Astrocyte of the spinal cord (primary cell): ENCODE data around the gene SULT1C3.
A peak's percentile ranks its signal among the peaks of the same experiment; 100 is the strongest.

Experiments
- DNase-seq: peaks from one replicate; pipeline ENCODE4 v3.0.0; 2011; ENCODE audit warnings: low read depth, low spot score
- H3K4me3 ChIP-seq: 2 replicates; pipeline ENCODE4 v1.5.1; 2011; ENCODE audit warnings: low read depth, mild to moderate bottlenecking, low read length, moderate library complexity
- in situ Hi-C: cut with HindIII; loops from 2 replicates; pipeline ENCODE4 v1.10.0; 2017; ENCODE audit warnings: low sequenced_read_pairs
- TF ChIP-seq, protein P1 (sequence below): IDR thresholded peaks from 2 replicates; pipeline ENCODE4 v1.5.1; 2012; ENCODE audit warnings: low read depth, mild to moderate bottlenecking, low read length, inconsistent platforms

SULT1C3 gene

DNA sequence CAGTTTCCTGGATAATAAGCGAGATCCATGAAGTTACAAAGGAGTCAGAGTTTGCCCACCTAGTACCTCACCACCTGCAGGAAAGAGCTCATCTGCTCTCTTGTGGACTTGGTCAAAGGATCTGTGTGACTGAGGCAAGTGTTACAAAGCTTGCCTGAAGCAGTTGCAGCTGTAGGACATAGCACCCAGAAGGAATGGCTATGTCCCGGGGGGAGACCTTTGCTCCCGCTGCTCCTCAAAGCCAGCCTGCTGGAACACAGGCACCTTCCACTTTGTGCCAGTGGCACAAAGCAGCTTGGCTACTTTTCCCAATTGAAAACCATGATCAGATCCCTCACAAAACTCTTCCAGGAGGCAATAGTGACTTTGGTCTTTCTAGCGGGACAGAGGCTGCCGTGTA, 45.8 kb downstream of the SULT1C3 start:
- no peak overlapping the region for H3K4me3 ChIP-seq
- in situ Hi-C loops = no loop called here
- TF ChIP-seq, protein P1, sequence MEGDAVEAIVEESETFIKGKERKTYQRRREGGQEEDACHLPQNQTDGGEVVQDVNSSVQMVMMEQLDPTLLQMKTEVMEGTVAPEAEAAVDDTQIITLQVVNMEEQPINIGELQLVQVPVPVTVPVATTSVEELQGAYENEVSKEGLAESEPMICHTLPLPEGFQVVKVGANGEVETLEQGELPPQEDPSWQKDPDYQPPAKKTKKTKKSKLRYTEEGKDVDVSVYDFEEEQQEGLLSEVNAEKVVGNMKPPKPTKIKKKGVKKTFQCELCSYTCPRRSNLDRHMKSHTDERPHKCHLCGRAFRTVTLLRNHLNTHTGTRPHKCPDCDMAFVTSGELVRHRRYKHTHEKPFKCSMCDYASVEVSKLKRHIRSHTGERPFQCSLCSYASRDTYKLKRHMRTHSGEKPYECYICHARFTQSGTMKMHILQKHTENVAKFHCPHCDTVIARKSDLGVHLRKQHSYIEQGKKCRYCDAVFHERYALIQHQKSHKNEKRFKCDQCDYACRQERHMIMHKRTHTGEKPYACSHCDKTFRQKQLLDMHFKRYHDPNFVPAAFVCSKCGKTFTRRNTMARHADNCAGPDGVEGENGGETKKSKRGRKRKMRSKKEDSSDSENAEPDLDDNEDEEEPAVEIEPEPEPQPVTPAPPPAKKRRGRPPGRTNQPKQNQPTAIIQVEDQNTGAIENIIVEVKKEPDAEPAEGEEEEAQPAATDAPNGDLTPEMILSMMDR = no peak
- no peak for DNase-seq

DNA sequence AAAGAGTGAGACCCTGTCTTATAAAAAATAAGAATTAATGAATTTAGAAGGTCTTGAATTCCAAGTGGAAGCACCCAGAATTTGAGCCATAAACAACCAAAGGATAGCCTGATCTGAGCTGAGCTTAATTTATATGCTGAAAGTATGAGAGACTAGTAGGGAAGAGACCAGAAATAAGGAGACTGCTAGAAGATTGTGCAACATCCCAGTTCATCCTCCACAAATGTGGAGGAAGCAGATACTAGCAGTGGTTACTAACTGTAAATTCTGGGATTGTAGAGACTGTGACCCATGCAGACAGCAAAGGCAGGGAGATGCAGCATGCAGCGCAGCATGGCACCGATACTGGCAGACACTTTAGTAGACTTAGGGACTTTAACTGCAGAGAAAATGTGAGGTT, 47.4 kb downstream of the SULT1C3 start:
- H3K4me3 ChIP-seq = no peak overlapping the region
- DNase-seq = no peak
- TF ChIP-seq, protein P1 = no peak
- in situ Hi-C loops = no loop called here

DNA sequence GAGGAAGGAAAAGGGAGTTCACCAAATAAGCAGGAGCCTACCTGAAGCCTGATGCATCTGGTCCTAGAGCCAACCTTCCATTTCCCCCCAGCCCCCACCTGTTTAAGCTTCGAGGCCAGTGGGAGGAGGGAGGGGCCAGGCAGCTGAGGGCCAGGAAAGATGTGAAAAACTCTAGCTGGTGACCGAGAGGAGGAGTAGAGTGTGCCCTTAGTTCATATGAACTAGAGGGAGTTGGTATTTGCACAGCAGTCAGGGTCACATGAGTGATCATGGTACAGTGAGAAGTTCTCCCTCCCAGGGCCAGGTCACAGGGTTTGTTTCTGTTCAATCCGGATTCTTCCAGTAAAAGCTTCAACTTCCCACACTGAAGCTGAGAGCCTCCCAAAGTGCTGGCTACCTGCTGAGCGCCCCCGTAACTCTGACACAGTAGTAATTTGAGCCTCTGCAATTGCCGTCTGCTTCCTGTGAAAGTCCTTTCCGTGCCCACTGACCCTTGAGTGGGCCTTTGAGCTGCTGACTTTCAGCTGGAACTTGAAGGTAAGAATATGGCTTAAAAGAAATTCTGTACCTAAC, 48.9 kb downstream of the SULT1C3 start, which contains the start of gene SULT1C2:
TSS of gene SULT1C2 (plus strand) at position 362 of the 573 bp plus-strand sequence. CDS start 4,773 bp downstream, outside the sequence.
- peak; percentile 91 for DNase-seq
- TF ChIP-seq, protein P1 = no peak
- no peak within 1 kb of the TSS for H3K4me3 ChIP-seq
- in situ Hi-C loops = no loop called here

DNA sequence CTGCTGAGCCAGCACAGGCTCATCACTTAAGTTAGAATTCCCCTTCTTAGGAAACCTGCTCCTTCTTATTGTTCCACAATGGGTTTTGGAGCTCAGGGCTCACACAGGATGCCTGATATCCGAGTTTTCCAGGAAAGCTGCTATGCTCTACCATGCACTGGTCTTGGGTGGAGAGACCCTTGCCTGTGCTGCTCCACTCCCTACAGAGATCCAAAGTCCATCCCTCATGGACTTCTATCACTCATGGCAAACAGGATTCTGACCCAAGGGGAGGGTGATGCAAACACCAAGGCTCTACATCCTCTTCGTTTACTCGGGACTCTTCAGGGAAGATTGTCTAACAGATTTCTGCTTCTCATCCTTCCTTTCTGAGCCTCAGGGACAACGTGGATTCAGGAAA, 54.1 kb downstream of the SULT1C3 start:
- TF ChIP-seq, protein P1 = no peak
- in situ Hi-C loops = no loop called here
- no peak overlapping the region for H3K4me3 ChIP-seq
- no peak for DNase-seq

DNA sequence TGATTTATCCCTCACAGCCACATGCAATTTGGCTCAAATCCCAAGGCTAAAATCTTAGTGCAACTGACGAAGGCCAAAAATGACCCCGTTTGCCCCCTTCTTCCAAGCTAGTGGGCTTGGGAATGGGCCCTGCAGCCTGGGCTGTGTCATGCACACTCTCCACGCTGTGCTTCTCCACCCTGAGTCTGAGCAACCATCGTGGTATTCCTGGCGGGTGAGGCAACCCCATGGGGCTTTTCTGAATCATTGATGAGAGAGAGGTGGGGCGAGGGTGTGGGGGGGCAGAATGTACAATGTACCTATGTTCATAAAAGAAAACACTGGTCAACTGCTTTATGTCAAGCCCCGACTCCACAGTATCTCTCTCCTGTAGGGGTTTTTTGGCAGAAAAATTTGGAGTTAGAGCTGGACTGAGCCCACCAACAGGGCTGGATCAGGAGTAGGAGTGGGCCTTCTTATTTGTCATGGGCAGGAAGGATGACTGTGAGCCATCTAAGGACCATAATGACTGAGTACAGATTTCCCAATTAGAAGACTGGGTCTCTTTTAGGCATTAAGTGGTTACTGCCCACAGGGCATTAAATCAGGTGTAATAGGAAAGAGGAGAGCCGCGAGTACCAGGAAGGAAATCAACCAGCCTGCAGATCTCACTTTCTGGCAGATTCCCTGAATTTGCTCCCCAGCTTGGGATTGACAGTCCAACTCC, 57.8 kb downstream of the SULT1C3 start:
- in situ Hi-C loops = no loop called here
- H3K4me3 ChIP-seq = no peak overlapping the region
- peak; percentile 88 for DNase-seq
- TF ChIP-seq, protein P1 = no peak

DNA sequence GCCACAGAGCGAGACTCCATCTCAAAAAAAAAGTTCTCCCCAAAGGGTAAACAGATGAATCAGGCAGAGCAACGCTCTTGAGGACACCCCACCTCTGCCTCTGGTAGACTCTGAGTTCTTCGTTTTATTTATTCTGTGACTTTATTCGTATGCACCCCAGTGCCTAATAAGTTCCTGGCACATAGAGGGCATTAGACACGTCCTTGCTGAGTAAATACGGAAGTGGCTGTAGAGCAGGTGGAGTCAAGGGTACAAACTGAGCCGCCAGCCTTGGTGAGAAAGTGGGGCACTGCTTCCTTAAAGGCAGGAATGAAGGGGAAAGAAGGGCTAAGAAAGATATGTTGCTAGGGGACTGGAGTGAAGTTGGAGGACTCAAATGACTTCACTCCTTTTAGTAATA, 61.8 kb downstream of the SULT1C3 start:
- TF ChIP-seq, protein P1 = no peak
- DNase-seq = no peak
- no peak overlapping the region for H3K4me3 ChIP-seq
- in situ Hi-C loops = no loop called here
